OCI-LY7 (cell line): Measurements from ENCODE around the gene MTCH2.

Experiments
- CTCF ChIP-seq: fragments of 200-600 bp; sonication (generic); conservative IDR thresholded peaks from 2 replicates; pipeline ENCODE4 v1.5.1; 2014; ENCODE audit warnings: mild to moderate bottlenecking, antibody characterized with exemption, low read length, moderate library complexity, mixed read lengths
- EZH2phosphoT487 ChIP-seq: fragments of 200-600 bp; sonication (generic); IDR thresholded peaks from 2 replicates; pipeline ENCODE4 v1.6.1; 2018; ENCODE audit warnings: low read depth, borderline replicate concordance, mild to moderate bottlenecking, mixed run types, antibody characterized with exemption, low read length, moderate library complexity, mixed read lengths

GRCh38 chr11:47689480-47689879 is 47.1 kb upstream of the MTCH2 start:
- TF ChIP-seq CTCF (no peak), EZH2phosphoT487 (no peak)
